B cell (primary cell): Measurements from ENCODE around the gene KLF11. TPM values are rescaled to one million over a fixed set of nuclear protein-coding genes. Genes with fewer than 3 reads are reported as not detected.

Source experiments
- ATAC-seq: fragments of 200-7000 bp; cut with Tn5 transposase; one replicate; pipeline ENCODE4 v1.10.0; 2021; ENCODE audit warnings: low read depth, mild to moderate bottlenecking, moderate number of reproducible peaks, moderate library complexity
- CTCF ChIA-PET: fragments of 350-600 bp; sonication (Branson Sonifier 250); formaldehyde crosslinking; loops from one replicate; lab custom pipeline; 2021; ENCODE audit warnings: antibody characterized with exemption, inconsistent platforms; lab: Charles Lee
- POLR2A ChIA-PET: fragments of 350-600 bp; sonication (Branson Sonifier 250); formaldehyde crosslinking; loops from one replicate; lab custom pipeline; 2021; ENCODE audit warnings: antibody characterized with exemption; lab: Charles Lee
- DNase-seq: peaks from one replicate; pipeline ENCODE4 v3.0.0; 2013
- H2AFZ ChIP-seq: 2 replicates; pipeline ENCODE4 v1.6.1; 2012; ENCODE audit warnings: mild to moderate bottlenecking, low read depth, low read length; ENCODE audit not compliant: insufficient read depth, poor library complexity, severe bottlenecking
- H3K27ac ChIP-seq, 2 donors: 1 replicate in 1 of 2; 2 replicates in 1 of 2; pipeline ENCODE4 v1.5.1; 2012 to 2013; ENCODE audit warnings: low read length in 2 of 2, mild to moderate bottlenecking in 2 of 2, moderate library complexity in 1 of 2
- H3K27me3 ChIP-seq, 4 experiments: fragments of 200-600 bp in 1 of 4; sonication (generic) in 1 of 4; replicated peaks in 1 of 4; 1 replicate in 2 of 4; 2 replicates in 2 of 4; pipeline versions ENCODE4 v1.6.1 to v1.7.0; 2013 to 2016; ENCODE audit warnings: low read length in 3 of 4, mild to moderate bottlenecking in 2 of 4, mixed read lengths in 1 of 4, moderate library complexity in 1 of 4; ENCODE audit not compliant: insufficient read depth in 4 of 4, control insufficient read depth in 3 of 4; ENCODE audit errors: control extremely low read depth in 1 of 4
- H3K36me3 ChIP-seq, 2 experiments: replicated peaks in 1 of 2; 1 replicate in 1 of 2; 2 replicates in 1 of 2; pipeline versions ENCODE4 v1.6.1 to v1.7.1; 2013; ENCODE audit warnings: low read length in 1 of 2; ENCODE audit not compliant: insufficient read depth in 2 of 2, control insufficient read depth in 1 of 2; ENCODE audit errors: control extremely low read depth in 1 of 2, extremely low read depth in 1 of 2
- H3K4me1 ChIP-seq, 2 donors: fragments of 200-600 bp in 1 of 2; sonication (generic) in 1 of 2; 1 replicate in 1 of 2; 2 replicates in 1 of 2; pipeline versions ENCODE4 v1.5.1 to v1.6.1; 2013 to 2017; ENCODE audit warnings: low read length in 2 of 2; ENCODE audit not compliant: control insufficient read depth in 2 of 2, insufficient read depth in 2 of 2
- H3K4me2 ChIP-seq: replicated peaks from 2 replicates; pipeline ENCODE3; 2012; ENCODE audit warnings: mild to moderate bottlenecking, low read depth, low read length; ENCODE audit not compliant: poor library complexity, severe bottlenecking
- H3K4me3 ChIP-seq, 5 experiments: fragments of 200-600 bp in 1 of 5; sonication (generic) in 1 of 5; 1 replicate in 3 of 5; 2 replicates in 2 of 5; pipeline versions ENCODE4 v1.5.1 to v1.7.0; 2011 to 2016; ENCODE audit warnings: low read length in 4 of 5, mild to moderate bottlenecking in 4 of 5, low read depth in 2 of 5, control low read depth in 1 of 5, moderate library complexity in 1 of 5; ENCODE audit not compliant: insufficient read depth in 1 of 5; ENCODE audit errors: control extremely low read depth in 1 of 5, extremely low read depth in 1 of 5
- H3K79me2 ChIP-seq: fragments of 200-600 bp; sonication (generic); one replicate; pipeline ENCODE4 v1.6.0; 2016; ENCODE audit warnings: low read length; ENCODE audit not compliant: control insufficient read depth, insufficient read depth
- H3K9ac ChIP-seq: fragments of 200-600 bp; sonication (generic); 2 replicates; pipeline ENCODE4 v1.6.1; 2017; ENCODE audit warnings: mild to moderate bottlenecking, low read length, moderate library complexity
- H3K9me3 ChIP-seq, 3 donors: one replicate each; pipeline versions ENCODE4 v1.6.1 to v1.7.1; 2013; ENCODE audit warnings: low read length in 2 of 3; ENCODE audit not compliant: control insufficient read depth in 2 of 3, insufficient read depth in 1 of 3; ENCODE audit errors: control extremely low read depth in 1 of 3
- H4K20me1 ChIP-seq: 2 replicates; pipeline ENCODE4 v1.6.0; 2012; ENCODE audit warnings: mild to moderate bottlenecking, low read length; ENCODE audit not compliant: insufficient read depth, control insufficient read depth, poor library complexity, severe bottlenecking
- H3K27ac Mint-ChIP-seq: one replicate; pipeline ENCODE4 v1.8.0; 2021; ENCODE audit warnings: mixed read lengths
- H3K27me3 Mint-ChIP-seq: one replicate; pipeline ENCODE4 v1.8.0; 2021; ENCODE audit warnings: mixed read lengths
- H3K4me1 Mint-ChIP-seq: one replicate; pipeline ENCODE4 v1.8.0; 2021; ENCODE audit warnings: mixed read lengths
- H3K4me3 Mint-ChIP-seq: one replicate; pipeline ENCODE4 v1.8.0; 2021; ENCODE audit warnings: mixed read lengths
- H3K9me3 Mint-ChIP-seq: one replicate; pipeline ENCODE4 v1.8.0; 2022; ENCODE audit warnings: mixed read lengths; ENCODE audit not compliant: insufficient read depth
- CTCF ChIP-seq: fragments of 200-600 bp; IDR thresholded peaks from one replicate; pipeline ENCODE4 v1.8.0; 2022; ENCODE audit warnings: antibody characterized with exemption, mild to moderate bottlenecking
- EZH2 ChIP-seq: IDR thresholded peaks from 2 replicates; pipeline ENCODE4 v1.6.1; 2012; ENCODE audit warnings: borderline replicate concordance, low read depth, mild to moderate bottlenecking, moderate library complexity, low read length; ENCODE audit not compliant: insufficient read depth, poor library complexity, severe bottlenecking
- WGBS: methylation state at CpG from one replicate; pipeline ENCODE4 v1.1.5; 2013; ENCODE audit warnings: missing lambda C conversion rate; ENCODE audit not compliant: insufficient coverage; 5-methylcytosine and 5-hydroxymethylcytosine counted together
- intact Hi-C: fragments of 100-400 bp; cut with micrococcal nuclease; formaldehyde crosslinking; loops from one replicate; pipeline ENCODE4 v1.10.0; 2022
- polyA plus RNA-seq: library from polyadenylated mRNA; depleted of rRNA; stranded (reverse); fragments of >200 nt; gene quantifications from 2 replicates; pipeline ENCODE4 v1.2.3, GENCODE V29; 2012
- total RNA-seq, 2 donors: library from RNA; stranded (reverse); fragments of 120-200 nt in 1 of 2; gene quantifications; 1 replicate in 1 of 2; 2 replicates in 1 of 2; pipeline versions ENCODE4 v1.2.3 to v1.2.4, GENCODE V29; 2013 to 2022

Gene KLF11
- total and polyA plus RNA-seq, 2 donors (not counting 1 experiment from before 2014, with no cell fraction given): 20.8 to 48.4 TPM

GRCh38 chr2:10004401-10004800 lies 38.9 kb upstream of the KLF11 start:
- no peaks in the 10 kb centered on the region for H3K9me3 Mint-ChIP-seq
- TF ChIP-seq EZH2 (no peak), CTCF (no peak)
- H3K36me3 ChIP-seq: no peaks in the 10 kb centered on the region

GRCh38 chr2:10004836-10005235 lies 38.5 kb upstream of the KLF11 start:
- ATAC-seq (no peak), DNase-seq (no peak)
- intact Hi-C loops: no loop called here
- H4K20me1 ChIP-seq: no peaks in the 10 kb centered on the region
- no peaks in the 10 kb centered on the region for H3K79me2 ChIP-seq
- no peak overlapping the region for H3K27ac Mint-ChIP-seq
- H3K27ac ChIP-seq: no peak overlapping the region
- H3K4me1 Mint-ChIP-seq: no peaks in the 10 kb centered on the region
- H3K4me3 ChIP-seq: no peak overlapping the region
- peaks cover 0 to 10% (median 0%) of the 10 kb centered on the region in 4 experiments for H3K27me3 ChIP-seq
- WGBS: 44% methylated on average over 1 of the region's 3 CpGs
- H3K4me2 ChIP-seq: no peak overlapping the region
- H2AFZ ChIP-seq: no peak overlapping the region
- no peak overlapping the region for H3K4me3 Mint-ChIP-seq
- H3K36me3 ChIP-seq: no peaks in the 10 kb centered on the region
- CTCF ChIA-PET: no interaction called here
- no peak for TF ChIP-seq CTCF
- no peak for TF ChIP-seq EZH2
- POLR2A ChIA-PET: no interaction called here
- H3K27me3 Mint-ChIP-seq: no peaks in the 10 kb centered on the region
- H3K4me1 ChIP-seq: no peaks in the 10 kb centered on the region
- peaks cover 0 to 8% (median 0%) of the 10 kb centered on the region in 3 donors for H3K9me3 ChIP-seq
- no peak overlapping the region for H3K9ac ChIP-seq
- no peaks in the 10 kb centered on the region for H3K9me3 Mint-ChIP-seq

More at GRCh38 chr2:10004401-10004800, 38.9 kb upstream of the KLF11 start:
- Histone ChIP-seq H3K9me3 (peaks cover 0 to 8% (median 0%) of the 10 kb centered on the region in 3 donors), H3K9ac (no peak overlapping the region), H3K27me3 (peaks cover 0 to 10% (median 0%) of the 10 kb centered on the region in 4 experiments), H2AFZ (no peak overlapping the region), H4K20me1 (no peaks in the 10 kb centered on the region), H3K79me2 (no peaks in the 10 kb centered on the region), H3K4me3 (no peak overlapping the region), H3K4me2 (no peak overlapping the region), H3K4me1 (no peaks in the 10 kb centered on the region), H3K27ac (no peak overlapping the region)
- POLR2A ChIA-PET: no interaction called here
- Mint-ChIP-seq H3K27me3 (no peaks in the 10 kb centered on the region), H3K27ac (no peak overlapping the region), H3K4me3 (no peak overlapping the region), H3K4me1 (no peaks in the 10 kb centered on the region)
- intact Hi-C loops: no loop called here
- ATAC-seq (no peak), DNase-seq (no peak)
- WGBS: 92% methylated on average over 2 of the region's 5 CpGs
- CTCF ChIA-PET: no interaction called here
